H7 (cell line): ENCODE results near the gene PDZD4. TPM values are rescaled to one million over a fixed set of nuclear protein-coding genes. Genes with fewer than 3 reads are reported as not detected.

Source experiments
- DNase-seq: peaks from one replicate; pipeline ENCODE4 v3.0.0; 2012
- H3K27me3 ChIP-seq: 2 replicates; pipeline ENCODE4 v1.6.0; 2011; ENCODE audit warnings: mild to moderate bottlenecking, low read length; ENCODE audit not compliant: control insufficient read depth, insufficient read depth
- H3K36me3 ChIP-seq: replicated peaks from 2 replicates; pipeline ENCODE4 v1.5.1; 2011; ENCODE audit warnings: low read length; ENCODE audit not compliant: control insufficient read depth, insufficient read depth
- H3K4me3 ChIP-seq: 2 replicates; pipeline ENCODE4 v1.5.1; 2011; ENCODE audit warnings: low read depth, mild to moderate bottlenecking, control low read depth, low read length, moderate library complexity; ENCODE audit not compliant: insufficient read depth
- total RNA-seq: library from RNA; depleted of rRNA; stranded (reverse); fragments of >200 nt; shearing (Covaris generic); gene quantifications from 2 replicates; pipeline ENCODE4 v1.2.3, GENCODE V29; 2014

The PDZD4 gene
- total RNA-seq, 1 experiment from 2014 or later: 76.3 TPM

DNA sequence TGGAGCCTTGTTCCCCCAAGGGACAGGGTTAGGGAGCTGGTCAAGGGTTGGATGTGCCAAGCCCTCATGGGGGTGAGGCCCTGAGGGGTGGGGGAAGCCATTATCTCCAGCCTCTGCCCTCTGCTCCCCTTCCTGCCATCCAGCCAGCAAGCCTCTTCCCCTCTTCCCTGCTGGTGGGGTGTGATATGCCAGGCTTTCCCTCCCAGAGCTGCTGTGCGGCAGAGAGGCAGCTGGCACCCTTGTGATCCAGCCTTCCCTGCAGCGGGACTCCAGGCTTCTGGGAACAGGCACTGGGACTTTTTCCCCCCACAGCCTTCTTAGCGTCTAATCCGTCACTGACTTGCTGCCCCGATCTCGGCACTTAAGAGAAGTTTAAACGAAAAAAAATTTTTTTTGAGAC, 29.6 kb downstream of the PDZD4 start:
- Histone ChIP-seq H3K36me3 (peaks cover 4% of the 10 kb centered on the region), H3K4me3 (no peak overlapping the region), H3K27me3 (no peaks in the 10 kb centered on the region)
- no peak for DNase-seq

DNA sequence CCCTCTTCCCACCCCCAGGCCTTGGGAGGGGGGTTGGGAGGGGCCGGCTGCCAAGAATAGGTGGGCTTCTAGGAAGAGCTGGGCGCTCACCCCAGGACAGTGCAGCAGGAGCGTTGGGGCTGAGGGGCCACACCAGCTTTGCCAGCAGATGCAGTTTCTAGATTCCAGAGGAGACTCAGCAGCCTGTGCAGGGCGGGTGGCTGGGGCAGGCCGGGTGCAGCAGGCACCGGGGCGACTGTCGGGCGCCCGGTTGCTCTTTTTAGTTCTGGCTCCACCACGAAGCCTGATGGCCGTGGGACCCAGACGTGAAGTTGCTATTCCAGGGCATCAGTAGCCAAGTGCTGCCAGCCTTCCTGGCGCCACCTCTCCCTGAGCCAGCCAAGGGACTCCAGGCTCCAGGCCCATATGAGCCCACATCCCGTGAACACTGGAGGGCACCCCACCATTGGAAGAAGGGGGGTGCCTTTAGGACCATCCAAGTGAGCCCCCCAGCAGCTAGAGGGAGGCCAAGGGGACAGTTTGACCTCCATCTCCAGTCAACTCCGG, 30.1 kb downstream of the PDZD4 start:
- peaks cover 4% of the 10 kb centered on the region for H3K36me3 ChIP-seq
- no peak for DNase-seq
- no peaks in the 10 kb centered on the region for H3K27me3 ChIP-seq
- H3K4me3 ChIP-seq: no peak overlapping the region

DNA sequence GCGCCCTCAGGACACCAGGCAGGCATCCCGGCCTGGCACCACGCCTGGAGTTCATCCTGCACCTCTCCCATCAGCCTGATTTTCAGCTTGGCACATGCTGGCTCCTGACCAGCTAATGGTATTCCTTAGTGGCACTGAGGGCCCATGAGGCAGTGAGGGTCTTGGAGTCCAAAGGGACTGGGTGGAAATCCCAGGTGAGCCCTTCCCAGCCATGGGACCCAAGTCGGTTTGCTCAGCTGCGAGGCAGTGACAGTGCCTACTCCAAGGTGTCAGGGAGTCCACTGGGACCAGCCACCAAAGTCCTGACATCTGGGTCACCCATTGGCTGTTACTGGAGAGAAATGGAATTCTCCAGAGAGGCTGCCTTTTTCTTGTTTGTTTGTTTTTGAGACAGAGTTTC, 31.0 kb downstream of the PDZD4 start:
- Histone ChIP-seq H3K4me3 (no peak overlapping the region), H3K36me3 (peaks cover 4% of the 10 kb centered on the region), H3K27me3 (no peaks in the 10 kb centered on the region)
- DNase-seq: no peak

DNA sequence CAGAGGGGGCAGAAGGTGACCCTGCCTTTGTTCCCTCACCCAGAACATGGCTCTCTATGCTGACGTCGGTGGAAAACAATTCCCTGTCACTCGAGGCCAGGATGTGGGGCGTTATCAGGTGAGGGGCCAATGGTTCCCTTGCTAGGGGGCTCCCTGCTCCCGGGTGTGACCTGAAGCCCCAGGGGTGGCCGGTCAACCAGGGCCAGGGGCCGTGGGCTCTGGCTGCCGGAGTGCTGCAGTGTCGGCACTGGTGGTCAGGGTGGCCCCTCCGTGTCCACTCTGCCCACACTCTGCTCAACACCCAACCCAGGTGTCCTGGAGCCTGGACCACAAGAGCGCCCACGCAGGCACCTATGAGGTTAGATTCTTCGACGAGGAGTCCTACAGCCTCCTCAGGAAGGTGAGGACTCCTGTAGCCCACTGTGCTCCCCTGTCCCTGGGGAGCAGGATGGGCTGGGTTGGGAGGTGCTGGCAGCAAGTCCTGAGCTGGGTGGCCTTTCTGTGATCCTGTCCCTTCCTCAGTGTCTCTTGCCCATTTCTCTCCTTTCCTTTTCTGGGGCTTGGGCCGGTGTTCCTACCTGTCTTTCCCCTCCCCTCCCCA, 32.8 kb downstream of the PDZD4 start:
- H3K27me3 ChIP-seq: no peaks in the 10 kb centered on the region
- H3K36me3 ChIP-seq: peaks cover 4% of the 10 kb centered on the region
- no peak for DNase-seq
- H3K4me3 ChIP-seq: no peak overlapping the region

DNA sequence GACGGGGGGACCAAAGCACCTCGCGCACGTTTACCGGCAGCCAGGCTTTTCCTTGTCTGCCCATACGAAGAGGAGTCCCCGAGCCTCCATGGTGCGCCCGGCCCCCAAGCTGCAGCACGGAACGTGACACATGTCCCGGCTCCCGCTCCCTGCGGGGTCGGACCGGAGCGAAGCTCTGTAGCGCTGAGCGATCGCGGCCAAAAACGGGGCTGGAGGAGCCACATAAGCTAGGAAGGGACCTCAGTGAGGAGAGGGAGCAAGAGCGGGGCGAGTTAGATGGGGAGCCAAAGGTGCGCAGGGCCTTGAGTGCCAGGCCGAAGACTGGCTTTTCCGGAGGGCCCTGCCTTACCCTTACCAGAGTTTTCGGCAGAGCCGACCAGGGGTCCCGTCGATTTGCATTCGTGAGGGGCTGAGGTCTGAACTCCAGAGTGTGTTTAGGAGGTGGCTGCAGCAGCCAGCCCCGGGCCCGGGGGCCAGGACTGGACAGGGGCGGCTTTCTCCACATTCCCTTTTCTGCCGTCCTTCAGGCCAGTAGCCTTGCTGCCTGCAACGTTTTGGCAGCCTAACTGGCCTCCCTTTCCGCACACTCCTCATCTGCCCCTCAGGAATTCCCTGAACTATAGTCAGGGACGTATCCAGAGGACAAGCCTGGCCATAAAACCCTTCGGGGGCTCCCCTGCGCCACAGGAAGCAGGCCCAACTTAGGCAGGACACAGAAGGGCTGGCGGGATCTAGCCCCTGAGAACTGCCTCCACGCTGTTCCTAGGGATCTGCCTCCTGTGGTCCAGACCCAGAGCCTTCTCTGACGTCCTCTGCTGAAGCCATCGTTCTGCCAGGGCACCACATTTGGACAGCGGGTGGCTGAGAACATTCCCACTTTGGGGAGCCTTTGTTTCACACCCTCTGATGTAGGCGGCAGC, 35.2 kb downstream of the PDZD4 start:
- H3K4me3 ChIP-seq: peak overlapping the region; percentile 65
- no peaks in the 10 kb centered on the region for H3K27me3 ChIP-seq
- H3K36me3 ChIP-seq: peaks cover 4% of the 10 kb centered on the region
- peak; percentile 71 for DNase-seq

DNA sequence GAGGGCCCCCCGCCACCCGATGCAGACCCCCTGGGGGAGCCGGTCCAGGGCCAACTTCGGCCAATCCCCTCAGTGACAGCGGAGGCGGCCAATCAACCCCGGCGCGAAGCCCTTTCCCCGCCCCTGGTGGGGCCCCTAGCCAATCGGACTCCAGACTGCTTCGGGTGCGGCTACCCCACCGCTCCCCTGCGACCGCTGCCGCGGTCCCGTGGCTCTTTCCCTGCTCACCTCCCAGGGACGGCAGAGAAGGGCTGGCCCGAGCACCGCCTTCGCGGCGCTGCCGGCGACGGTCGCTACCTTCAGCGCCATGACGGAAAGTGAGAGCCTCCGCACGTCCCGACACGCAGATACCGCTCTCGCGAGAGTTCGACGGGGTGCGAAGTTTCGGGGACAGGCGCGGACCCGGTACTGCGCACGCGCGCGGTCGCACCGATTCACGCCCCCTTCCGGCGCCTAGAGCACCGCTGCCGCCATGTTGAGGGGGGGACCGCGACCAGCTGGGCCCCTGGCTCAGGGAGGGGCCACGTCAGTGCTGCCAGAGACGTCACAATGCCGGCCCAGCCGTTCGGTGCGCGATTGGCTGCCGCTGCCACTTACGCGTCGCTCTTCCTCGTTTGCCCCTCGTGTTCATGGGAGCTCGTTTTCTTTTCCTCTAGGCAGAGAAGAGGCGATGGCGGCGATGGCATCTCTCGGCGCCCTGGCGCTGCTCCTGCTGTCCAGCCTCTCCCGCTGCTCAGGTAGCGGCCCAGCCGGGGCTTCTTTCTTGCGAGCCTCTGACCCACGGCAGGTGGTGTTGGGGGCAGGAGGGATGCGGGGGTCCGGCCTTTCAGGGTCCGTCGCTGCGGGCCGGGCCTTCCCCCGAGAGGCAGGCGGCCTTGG, 36.1 kb downstream of the PDZD4 start, which contains the start of the genes IDH3G and SSR4:
TSS of gene IDH3G (minus strand) at position 358 of the 879 bp plus-strand sequence. CDS start at position 309, 49 bp downstream.
TSS of gene SSR4 (plus strand) at position 651 of the 879 bp plus-strand sequence. CDS start at position 671, 20 bp downstream.
- peak within 1 kb of the TSS; percentile 76 for H3K4me3 ChIP-seq
- H3K36me3 ChIP-seq: peaks cover 4% of the 10 kb centered on the region
- no peaks in the 10 kb centered on the region for H3K27me3 ChIP-seq
- DNase-seq: peak; percentile 99

DNA sequence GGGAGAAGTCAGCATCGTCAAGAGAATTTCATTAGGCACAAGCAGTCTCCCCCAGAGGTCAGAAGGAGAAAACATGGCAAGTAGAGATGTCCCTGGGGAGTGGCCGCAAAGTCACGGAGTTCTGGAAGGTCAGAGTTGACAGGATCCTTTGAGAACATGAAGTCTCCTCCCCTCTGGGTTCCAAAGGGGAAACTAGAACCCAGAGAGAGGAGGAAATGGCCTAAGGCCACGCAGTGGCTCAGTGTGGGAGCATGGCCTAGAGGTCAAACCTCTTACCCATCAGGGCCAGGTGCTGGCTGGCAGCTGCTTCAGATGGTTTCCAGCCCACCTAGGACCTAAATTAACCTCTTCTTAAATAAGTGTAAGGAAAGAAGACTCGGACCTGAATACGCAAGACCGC, 37.1 kb downstream of the PDZD4 start:
- H3K36me3 ChIP-seq: peaks cover 4% of the 10 kb centered on the region
- DNase-seq: no peak
- H3K4me3 ChIP-seq: peak overlapping the region; percentile 76
- H3K27me3 ChIP-seq: no peaks in the 10 kb centered on the region

DNA sequence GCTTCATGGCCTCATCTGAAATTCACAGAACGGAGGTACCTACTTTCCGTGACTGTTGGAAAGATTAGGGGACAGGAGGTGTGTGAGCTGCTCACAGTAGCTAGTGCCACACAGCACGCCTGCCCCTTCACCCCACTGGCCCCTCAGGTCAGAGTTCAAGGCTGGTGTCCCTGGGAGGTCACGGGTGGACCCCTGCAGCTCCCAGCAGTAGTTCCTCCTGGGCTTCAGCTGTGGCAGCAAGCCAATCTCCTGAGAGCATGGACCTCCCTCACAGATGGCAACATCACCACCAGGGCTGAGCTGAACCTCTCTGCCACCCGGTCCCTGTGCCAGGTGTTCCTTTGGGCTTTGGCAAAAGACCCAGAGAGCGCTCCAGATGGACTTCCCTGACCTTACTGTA, 38.0 kb downstream of the PDZD4 start:
- no peaks in the 10 kb centered on the region for H3K27me3 ChIP-seq
- no peak for DNase-seq
- no peak overlapping the region for H3K4me3 ChIP-seq
- peaks cover 2% of the 10 kb centered on the region for H3K36me3 ChIP-seq

DNA sequence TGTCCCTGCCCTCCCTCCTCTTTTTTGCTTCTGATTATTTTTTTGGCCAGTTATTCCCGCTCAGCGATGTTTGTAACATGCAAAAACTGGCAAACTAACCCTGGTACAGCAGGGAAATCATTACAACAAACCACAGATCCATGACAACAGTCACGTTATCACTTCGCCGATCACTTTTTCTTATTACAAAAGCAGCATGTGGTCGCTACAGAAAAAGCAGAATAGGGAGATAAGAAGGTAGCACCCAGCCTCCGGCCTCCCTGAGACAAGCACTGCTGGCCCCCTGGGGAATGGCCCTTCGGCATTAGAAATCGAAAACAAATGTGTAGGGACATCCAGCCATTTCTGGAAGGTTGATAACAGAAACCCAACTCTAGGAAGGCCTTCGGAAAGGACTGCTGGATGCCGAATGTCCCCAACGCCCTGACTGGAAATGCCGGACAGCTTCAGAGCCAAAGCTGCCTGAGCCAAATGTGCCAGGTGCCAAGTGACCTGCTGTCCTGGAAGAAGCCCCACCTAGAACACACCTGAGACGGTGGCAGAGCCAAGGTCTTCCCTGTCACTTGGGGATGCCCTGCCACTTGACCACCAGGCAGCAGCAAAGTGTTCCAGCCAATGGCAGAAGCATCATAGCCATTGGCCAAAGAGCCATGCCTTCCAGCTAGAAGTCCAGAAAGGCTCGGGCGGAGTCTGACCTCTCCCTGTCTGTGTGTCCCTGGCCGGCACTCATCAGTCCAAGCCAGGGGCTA, 39.1 kb downstream of the PDZD4 start:
- DNase-seq: no peak

DNA sequence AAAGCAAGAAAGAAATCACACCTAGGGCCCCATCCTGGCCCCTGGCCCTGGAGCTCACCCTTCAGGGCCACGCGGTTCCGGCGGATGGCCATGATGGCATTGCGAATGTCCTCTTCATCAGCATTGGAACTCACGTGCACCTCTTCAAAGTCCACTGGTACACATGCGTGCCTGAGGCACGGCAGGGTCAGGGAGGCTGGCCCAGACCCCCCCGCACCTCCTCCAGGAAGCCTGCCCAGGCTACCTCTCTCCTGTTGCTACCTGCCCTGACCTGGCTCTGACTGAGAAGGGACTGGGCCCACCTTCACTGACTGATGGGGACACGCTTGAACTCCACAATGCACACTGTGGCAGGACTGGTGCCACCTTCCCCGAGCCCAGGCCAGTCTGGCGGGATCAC, 40.7 kb downstream of the PDZD4 start:
- H3K36me3 ChIP-seq: no peaks in the 10 kb centered on the region; the same call in 1 of the 2 replicates
- H3K4me3 ChIP-seq: no peak overlapping the region
- DNase-seq: no peak
- no peaks in the 10 kb centered on the region for H3K27me3 ChIP-seq

More for the DNA sequence above, 39.1 kb downstream of the PDZD4 start:
- Histone ChIP-seq H3K36me3 (no peaks in the 10 kb centered on the region; the same call in 1 of the 2 replicates), H3K4me3 (no peak overlapping the region), H3K27me3 (no peaks in the 10 kb centered on the region)

DNA sequence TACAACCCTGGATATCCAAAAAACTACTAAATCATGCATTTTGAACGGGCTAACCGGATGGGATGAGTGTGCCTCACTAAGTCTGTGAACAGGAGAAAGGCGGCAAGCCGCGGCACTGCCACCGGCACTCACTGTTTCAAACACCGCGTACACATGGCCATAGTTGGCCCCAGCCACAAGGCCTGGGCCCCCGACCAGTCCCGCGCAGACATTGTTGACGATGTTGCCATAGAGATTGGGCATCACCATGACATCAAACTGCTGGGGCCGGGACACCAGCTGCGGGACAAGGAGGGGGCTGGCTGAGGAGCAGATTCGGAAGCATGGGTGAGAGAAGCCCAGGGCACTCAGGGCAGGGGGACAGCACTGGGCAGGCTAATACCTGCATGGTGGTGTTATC, 43.7 kb downstream of the PDZD4 start:
- Histone ChIP-seq H3K4me3 (no peak overlapping the region), H3K36me3 (no peaks in the 10 kb centered on the region; the same call in 1 of the 2 replicates), H3K27me3 (no peaks in the 10 kb centered on the region)
- DNase-seq: no peak

DNA sequence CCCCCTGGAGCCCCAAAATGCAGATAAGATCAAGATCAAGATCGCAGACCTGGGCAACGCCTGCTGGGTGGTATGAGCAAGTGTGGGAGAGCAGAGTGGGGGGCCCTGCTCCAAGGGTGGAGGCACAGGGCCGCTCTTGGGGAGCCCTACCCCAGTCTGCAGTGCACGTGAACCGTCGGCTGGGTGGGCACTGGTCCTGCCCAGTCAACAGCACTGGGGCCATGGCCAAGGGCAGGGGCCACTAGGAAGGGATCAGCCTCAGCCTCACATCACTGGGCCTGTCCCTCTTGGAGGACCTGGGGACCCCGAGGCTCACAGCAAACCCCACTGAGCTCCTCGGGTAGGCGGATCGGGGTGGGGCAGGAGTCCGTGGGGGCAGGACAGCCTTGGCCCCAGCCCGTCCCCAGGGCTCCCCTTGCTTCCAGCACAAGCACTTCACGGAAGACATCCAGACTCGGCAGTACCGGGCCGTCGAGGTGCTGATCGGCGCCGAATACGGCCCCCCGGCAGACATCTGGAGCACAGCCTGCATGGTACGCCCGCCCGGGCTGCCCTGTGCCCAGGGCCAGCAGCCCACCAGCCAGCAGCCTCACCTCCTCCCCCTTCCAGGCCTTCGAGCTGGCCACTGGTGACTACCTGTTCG, 45.9 kb downstream of the PDZD4 start:
- H3K36me3 ChIP-seq: no peaks in the 10 kb centered on the region; the same call in 1 of the 2 replicates
- no peak overlapping the region for H3K4me3 ChIP-seq
- H3K27me3 ChIP-seq: no peaks in the 10 kb centered on the region
- no peak for DNase-seq

DNA sequence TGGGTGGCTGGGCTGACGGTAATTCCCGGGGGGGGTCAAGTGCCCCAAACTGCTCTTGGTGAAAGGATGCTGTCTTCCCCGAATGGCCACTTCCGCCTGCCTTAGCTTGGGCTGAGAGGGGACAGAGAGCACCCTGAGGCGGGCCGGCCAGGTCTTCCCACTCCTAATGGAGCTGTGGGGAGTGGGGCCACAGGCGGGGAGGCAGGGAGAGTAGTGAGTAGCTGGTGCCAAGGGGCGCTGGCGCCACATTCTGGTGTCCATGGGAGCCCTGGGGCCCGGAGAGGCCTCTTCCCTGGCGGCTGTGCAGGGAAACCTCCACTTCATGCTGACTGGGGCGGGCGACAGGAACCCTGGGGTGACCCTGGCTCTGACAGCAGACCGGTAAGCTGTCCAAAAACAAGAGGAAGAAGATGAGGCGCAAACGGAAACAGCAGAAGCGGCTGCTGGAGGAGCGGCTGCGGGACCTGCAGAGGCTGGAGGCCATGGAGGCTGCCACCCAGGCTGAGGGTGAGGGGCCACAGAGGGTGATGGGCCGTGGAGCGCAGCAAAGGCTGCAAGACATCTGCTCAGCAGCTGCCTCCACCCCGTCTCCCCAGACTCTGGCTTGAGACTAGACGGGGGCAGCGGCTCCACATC, 46.8 kb downstream of the PDZD4 start:
- no peaks in the 10 kb centered on the region; the same call in 1 of the 2 replicates for H3K36me3 ChIP-seq
- H3K4me3 ChIP-seq: no peak overlapping the region
- H3K27me3 ChIP-seq: no peaks in the 10 kb centered on the region
- no peak for DNase-seq
